GM04503 (cell line): ENCODE data around the gene ZNF281.
"Not testable (repeated sequence)": the region's sequence is repeated elsewhere in the genome, so short reads cannot be mapped to it uniquely, and the experiment has no call there.

Source experiments
- DNase-seq: peaks from one replicate; pipeline ENCODE4 v3.0.0-alpha.2; 2012; ENCODE audit warnings: low read depth

ZNF281 gene

GRCh38 chr1:200363264-200363933, 46.4 kb downstream of the ZNF281 start:
- no peak for DNase-seq

DNA sequence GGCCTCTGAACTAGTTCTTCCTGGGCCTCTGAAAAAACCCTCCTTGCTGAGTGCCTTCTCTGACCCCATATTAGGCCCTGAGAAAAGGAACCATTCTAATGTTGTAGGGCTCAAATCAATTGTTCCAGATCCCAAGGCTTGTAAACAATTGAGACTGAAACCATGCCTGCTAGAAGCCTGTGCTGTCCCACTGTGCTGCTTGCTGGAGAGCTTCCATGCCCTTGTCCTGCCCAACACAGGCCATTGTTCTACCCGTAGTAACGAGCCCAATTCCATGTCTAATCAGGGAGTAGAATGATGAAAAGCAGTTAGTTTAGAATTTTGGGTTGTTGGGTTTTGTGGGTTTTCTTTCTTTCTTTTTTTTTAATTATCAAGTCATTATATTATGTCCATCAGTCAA, 47.4 kb downstream of the ZNF281 start:
- no peak for DNase-seq

GRCh38 chr1:200359610-200360163, 50.1 kb downstream of the ZNF281 start:
- no peak for DNase-seq

GRCh38 chr1:200357925-200358324, 51.9 kb downstream of the ZNF281 start:
- DNase-seq = not testable (repeated sequence)

- no peak for DNase-seq
Measured at GRCh38 chr1:200355801-200356200, 54.0 kb downstream of the ZNF281 start.
